GDM1 (cell line): Measurements from ENCODE around the gene TRAPPC12.

ENCODE experiments used
- DNase-seq: peaks from one replicate; lab custom pipeline; 2025; lab: John Stamatoyannopoulos, UW

TRAPPC12 gene

GRCh38 chr2:3468296-3468988, 88.9 kb downstream of the TRAPPC12 start:
- no peak for DNase-seq

- DNase-seq = no peak
Observed at GRCh38 chr2:3469486-3469885, 90.0 kb downstream of the TRAPPC12 start.

GRCh38 chr2:3470166-3470651, 90.7 kb downstream of the TRAPPC12 start:
- no peak for DNase-seq

- no peak for DNase-seq
Observed at GRCh38 chr2:3470856-3471737, 91.6 kb downstream of the TRAPPC12 start.

- DNase-seq = no peak
Observed at GRCh38 chr2:3472296-3472695, 92.8 kb downstream of the TRAPPC12 start.

- DNase-seq = no peak
Observed at GRCh38 chr2:3472966-3473365, 93.5 kb downstream of the TRAPPC12 start.

GRCh38 chr2:3475771-3476170, 96.3 kb downstream of the TRAPPC12 start:
- no peak for DNase-seq

GRCh38 chr2:3476321-3476984, 97.0 kb downstream of the TRAPPC12 start:
- no peak for DNase-seq

GRCh38 chr2:3476985-3477327, 97.5 kb downstream of the TRAPPC12 start:
- DNase-seq = no peak

- DNase-seq = no peak
Observed at GRCh38 chr2:3478846-3479385, 99.4 kb downstream of the TRAPPC12 start.

- no peak for DNase-seq
Observed at GRCh38 chr2:3479430-3480320, 100.2 kb downstream of the TRAPPC12 start.

GRCh38 chr2:3480352-3481010, 101.0 kb downstream of the TRAPPC12 start:
- no peak for DNase-seq

- no peak for DNase-seq
Observed at GRCh38 chr2:3481011-3481400, 101.5 kb downstream of the TRAPPC12 start.

GRCh38 chr2:3481736-3482362, 102.4 kb downstream of the TRAPPC12 start:
- no peak for DNase-seq

GRCh38 chr2:3482363-3482821, 102.9 kb downstream of the TRAPPC12 start:
- no peak for DNase-seq

- DNase-seq = no peak
Observed at GRCh38 chr2:3483227-3483985, 103.9 kb downstream of the TRAPPC12 start.

GRCh38 chr2:3483986-3484960, 104.8 kb downstream of the TRAPPC12 start:
- no peak for DNase-seq

GRCh38 chr2:3485166-3485565, 105.7 kb downstream of the TRAPPC12 start:
- no peak for DNase-seq
